Adipocyte (in vitro differentiated cells): Measurements from ENCODE around the gene IMMT.

Source experiments
- DNase-seq: peaks from one replicate; pipeline ENCODE4 v3.0.0-alpha.2; 2015; ENCODE audit warnings: low read depth
- H3K27me3 ChIP-seq: replicated peaks from 2 replicates; pipeline ENCODE4 v1.7.0; 2013; ENCODE audit warnings: mild to moderate bottlenecking, low read length, moderate library complexity; ENCODE audit not compliant: control insufficient read depth, insufficient read depth
- H3K36me3 ChIP-seq: 2 replicates; pipeline ENCODE4 v1.7.0; 2013; ENCODE audit warnings: low read length, mild to moderate bottlenecking, moderate library complexity; ENCODE audit not compliant: control insufficient read depth, insufficient read depth, severe bottlenecking
- H3K4me1 ChIP-seq: 2 replicates; pipeline ENCODE4 v1.7.0; 2013; ENCODE audit warnings: mild to moderate bottlenecking, low read length, moderate library complexity; ENCODE audit not compliant: control insufficient read depth, insufficient read depth
- H3K4me3 ChIP-seq: 2 replicates; pipeline ENCODE4 v1.7.0; 2013; ENCODE audit warnings: mild to moderate bottlenecking, low read length, moderate library complexity
- H3K9ac ChIP-seq: 2 replicates; pipeline ENCODE4 v1.7.0; 2013; ENCODE audit warnings: mild to moderate bottlenecking, low read length, moderate library complexity
- H3K9me3 ChIP-seq: 2 replicates; pipeline ENCODE4 v1.7.0; 2013; ENCODE audit warnings: mild to moderate bottlenecking, low read length, moderate library complexity; ENCODE audit not compliant: control insufficient read depth

Gene IMMT

DNA sequence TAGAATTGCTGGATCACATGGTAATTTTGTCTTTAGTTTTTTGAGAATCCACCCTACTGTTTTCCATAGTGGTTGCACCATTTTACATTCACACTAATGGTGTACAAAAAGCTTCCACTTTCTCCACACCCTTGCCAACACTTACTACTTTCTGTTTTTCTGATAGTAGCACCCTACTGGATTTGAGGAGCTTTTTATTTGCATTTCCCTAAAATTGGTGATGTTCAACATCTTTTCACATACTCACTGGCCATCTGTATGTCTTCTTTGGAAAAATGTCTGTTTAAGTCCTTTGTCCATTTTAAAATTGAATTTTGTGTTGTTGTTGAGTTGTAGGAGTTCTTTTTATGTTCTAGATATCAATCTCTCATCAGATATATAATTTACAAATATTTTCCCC is 93.1 kb downstream of the IMMT start:
- Histone ChIP-seq H3K4me1 (peaks cover 19% of the 10 kb centered on the region), H3K36me3 (peaks cover 44% of the 10 kb centered on the region), H3K4me3 (no peak overlapping the region), H3K27me3 (no peaks in the 10 kb centered on the region), H3K9ac (no peak overlapping the region), H3K9me3 (no peaks in the 10 kb centered on the region)
- no peak for DNase-seq

DNA sequence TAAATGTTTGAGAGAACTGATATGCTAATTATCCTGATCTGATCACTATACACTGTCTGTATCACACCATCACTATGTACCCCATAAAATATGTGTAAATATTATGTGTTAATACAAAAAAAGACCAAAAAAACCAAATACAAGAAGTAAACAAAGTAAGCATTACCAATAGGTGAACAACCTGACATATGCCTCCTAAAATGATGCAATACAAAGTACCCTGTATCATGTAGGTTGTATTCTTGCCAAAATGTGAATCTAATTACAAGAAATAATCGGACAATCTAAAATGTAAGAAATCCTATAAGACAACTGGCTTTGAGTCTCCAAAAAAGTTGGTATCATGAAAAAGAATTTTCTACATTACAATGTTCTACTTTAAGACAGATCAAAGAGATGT is 97.3 kb downstream of the IMMT start:
- Histone ChIP-seq H3K9ac (no peak overlapping the region), H3K27me3 (no peaks in the 10 kb centered on the region), H3K9me3 (no peaks in the 10 kb centered on the region), H3K4me1 (no peaks in the 10 kb centered on the region), H3K4me3 (no peak overlapping the region), H3K36me3 (peaks cover 70% of the 10 kb centered on the region)
- no peak for DNase-seq

DNA sequence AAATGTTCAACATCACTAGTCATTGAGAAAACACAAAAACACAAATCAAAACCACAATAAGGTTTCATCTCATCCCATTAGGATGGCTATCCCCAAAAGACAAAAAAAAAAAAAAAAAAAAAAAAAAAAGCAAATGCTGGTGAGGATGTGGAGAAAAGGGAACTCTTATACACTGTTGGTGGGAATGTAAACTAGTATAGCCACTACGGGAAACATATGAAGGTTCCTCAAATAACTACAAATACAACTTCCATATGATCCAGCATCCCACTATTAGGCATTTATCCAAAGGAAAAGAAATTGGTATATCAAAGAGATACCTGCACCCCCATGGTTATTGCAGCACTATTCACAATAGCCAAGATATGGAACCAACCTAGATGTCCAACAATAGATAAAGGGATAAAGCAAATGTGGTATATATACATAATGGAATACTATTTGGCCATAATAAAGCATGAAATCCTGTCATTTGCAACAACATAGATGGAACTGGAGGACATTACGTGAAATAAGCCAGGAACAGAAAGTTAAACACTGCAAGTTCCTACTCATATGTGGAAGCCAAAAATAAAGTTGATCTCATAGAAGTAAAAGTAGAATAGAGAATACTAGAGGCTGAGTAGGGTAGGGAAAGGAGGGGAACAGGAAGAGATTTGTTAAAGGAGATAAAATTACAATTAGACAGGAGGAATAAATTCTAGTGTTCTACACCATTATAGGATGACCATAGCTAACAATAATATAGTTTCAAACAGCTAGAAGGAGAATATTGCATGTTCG is 98.0 kb downstream of the IMMT start:
- no peak overlapping the region for H3K4me3 ChIP-seq
- H3K4me1 ChIP-seq, result no peaks in the 10 kb centered on the region
- H3K36me3 ChIP-seq, result peaks cover 70% of the 10 kb centered on the region
- H3K9me3 ChIP-seq, result no peaks in the 10 kb centered on the region
- no peaks in the 10 kb centered on the region for H3K27me3 ChIP-seq
- H3K9ac ChIP-seq, result no peak overlapping the region
- DNase-seq, result no peak

DNA sequence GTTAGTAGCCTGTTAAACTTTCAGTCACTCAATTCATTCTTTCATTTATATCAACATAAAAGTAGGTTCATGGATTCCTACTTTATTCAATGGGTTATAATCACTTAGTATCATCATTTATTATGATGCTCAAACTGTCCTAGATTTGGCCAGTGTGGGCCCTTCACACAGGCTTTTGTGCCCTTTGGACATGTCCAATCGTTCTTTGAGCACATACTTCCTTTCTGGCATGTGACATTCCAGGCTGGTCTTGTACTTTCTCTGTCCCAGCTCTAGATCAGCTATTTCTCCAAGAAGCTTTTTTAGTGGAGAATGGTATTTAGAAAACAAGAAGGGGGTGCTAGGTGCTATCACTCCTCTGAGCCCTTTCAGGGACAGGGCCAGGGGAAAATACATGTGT is 101.0 kb downstream of the IMMT start:
- DNase-seq, result no peak
- Histone ChIP-seq H3K27me3 (no peaks in the 10 kb centered on the region), H3K9ac (no peak overlapping the region), H3K4me1 (no peaks in the 10 kb centered on the region), H3K9me3 (no peaks in the 10 kb centered on the region), H3K4me3 (no peak overlapping the region), H3K36me3 (peaks cover 68% of the 10 kb centered on the region)
